GM12878 (cell line): ENCODE data around the gene DENR. TPM values are rescaled to one million over a fixed set of nuclear protein-coding genes. Genes with fewer than 3 reads are reported as not detected.

Experiments used
- ATAC-seq: fragments of 200-7000 bp; cut with Tn5 transposase; 3 replicates; pipeline ENCODE4 v1.9.1; 2020; ENCODE audit warnings: mild to moderate bottlenecking, moderate library complexity
- BruUV-seq: library from RNA; stranded (reverse); fragments of 400-500 nt; replicated peaks from 2 replicates; lab custom pipeline; 2021; lab: Mats Ljungman, UMichigan
- CTCF ChIA-PET: fragments of 300-600 bp; sonication (Branson Sonifier 250); formaldehyde crosslinking; extraction: SDS; loops from one replicate; lab custom pipeline; 2021; ENCODE audit warnings: inconsistent platforms; lab: Yijun Ruan, JAX
- POLR2A ChIA-PET: fragments of 350-600 bp; formaldehyde crosslinking; extraction: SDS; loops from one replicate; lab custom pipeline; 2021; ENCODE audit warnings: inconsistent platforms; lab: Charles Lee
- RAD21 ChIA-PET: fragments of 300-600 bp; sonication (Branson Sonifier 250); formaldehyde crosslinking; loops from one replicate; lab custom pipeline; 2023; ENCODE audit warnings: antibody characterized with exemption; ENCODE audit not compliant: unreplicated experiment; lab: Charles Lee
- SMC1A ChIA-PET: fragments of 300-600 bp; sonication (Branson Sonifier 250); formaldehyde crosslinking; loops from one replicate; lab custom pipeline; 2023; ENCODE audit not compliant: unreplicated experiment, uncharacterized antibody; lab: Charles Lee
- DNase-seq: peaks from one replicate; pipeline ENCODE4 v3.0.0-alpha.2; 2011; ENCODE audit warnings: low read depth, low spot score
- FAIRE-seq: peaks from 3 replicates; lab custom pipeline; 2011; peaks lifted over from hg19 to GRCh38; lab: Jason Lieb, UNC
- H2AFZ ChIP-seq: 2 replicates; pipeline ENCODE4 v1.6.0; 2011; ENCODE audit warnings: low read depth, low read length, control low read depth; ENCODE audit not compliant: control insufficient read depth
- H3K27ac ChIP-seq: 2 replicates; pipeline ENCODE4 v1.5.1; 2011; ENCODE audit warnings: control low read depth; ENCODE audit not compliant: control insufficient read depth, insufficient read depth
- H3K27me3 ChIP-seq, 2 experiments: replicated peaks in 1 of 2; 2 replicates each; pipeline versions ENCODE4 v1.6.0 to v1.6.1; 2011; ENCODE audit warnings: low read length in 1 of 2; ENCODE audit not compliant: control insufficient read depth in 2 of 2, insufficient read depth in 2 of 2
- H3K36me3 ChIP-seq, 2 experiments: 2 replicates each; pipeline ENCODE4 v1.5.1; 2011; ENCODE audit warnings: low read length in 1 of 2; ENCODE audit not compliant: control insufficient read depth in 2 of 2, insufficient read depth in 2 of 2
- H3K4me1 ChIP-seq: 2 replicates; pipeline ENCODE4 v1.6.1; 2011; ENCODE audit warnings: mild to moderate bottlenecking, low read length, moderate library complexity, mixed read lengths; ENCODE audit not compliant: control insufficient read depth, insufficient read depth
- H3K4me2 ChIP-seq: 2 replicates; pipeline ENCODE4 v1.6.0; 2011; ENCODE audit warnings: control low read depth; ENCODE audit not compliant: control insufficient read depth, insufficient read depth
- H3K4me3 ChIP-seq: fragments of 200-600 bp; sonication (generic); 2 replicates; pipeline ENCODE4 v1.5.1; 2016
- H3K79me2 ChIP-seq: 2 replicates; pipeline ENCODE4 v1.6.0; 2011; ENCODE audit warnings: low read length; ENCODE audit not compliant: control insufficient read depth, insufficient read depth
- H3K9ac ChIP-seq: 2 replicates; pipeline ENCODE4 v1.8.0; 2011; ENCODE audit warnings: low read length, control low read depth, mixed read lengths; ENCODE audit not compliant: control insufficient read depth, insufficient read depth
- H3K9me3 ChIP-seq: replicated peaks from 3 replicates; pipeline ENCODE4 v1.5.1; 2011; ENCODE audit warnings: mild to moderate bottlenecking, low read length; ENCODE audit not compliant: control insufficient read depth, insufficient read depth
- H4K20me1 ChIP-seq: 2 replicates; pipeline ENCODE4 v1.6.0; 2011; ENCODE audit not compliant: control insufficient read depth, insufficient read depth
- KDM1A ChIP-seq: fragments of 200-600 bp; sonication (generic); IDR thresholded peaks from 2 replicates; pipeline ENCODE4 v1.6.1; 2016; ENCODE audit warnings: borderline replicate concordance
- SMAD1 ChIP-seq: fragments of 450-650 bp; IDR thresholded peaks from 2 replicates; pipeline ENCODE4 v1.6.1; 2018; ENCODE audit warnings: mild to moderate bottlenecking, low read depth; ENCODE audit not compliant: partially characterized antibody
- SPI1 ChIP-seq: IDR thresholded peaks from 2 replicates; pipeline ENCODE4 v1.6.1; 2011; ENCODE audit warnings: low read depth, mild to moderate bottlenecking, low read length, moderate library complexity, borderline replicate concordance; ENCODE audit not compliant: insufficient read depth
- WGBS: methylation state at CpG from one replicate; pipeline ENCODE4 v1.1.6; 2016; ENCODE audit warnings: low lambda C conversion rate; ENCODE audit not compliant: insufficient replicate concordance, insufficient coverage; ENCODE audit errors: missing lambda C conversion rate; 5-methylcytosine and 5-hydroxymethylcytosine counted together
- in situ Hi-C: fragments of 300-500 bp; cut with MboI; formaldehyde crosslinking; loops from 9 replicates; pipeline ENCODE4 v1.14.3; 2018; ENCODE audit warnings: mixed read lengths
- intact Hi-C: fragments of 100-400 bp; cut with micrococcal nuclease; formaldehyde crosslinking; loops from one replicate; pipeline ENCODE4 v1.14.2; 2022; ENCODE audit not compliant: unreplicated experiment
- polyA plus RNA-seq, 11 experiments: library from polyadenylated mRNA; depleted of rRNA in 4 of 11; unstranded in 6 of 11; stranded (reverse) in 5 of 11; fragments of >200 nt; fragmentation: Nextera tagmentation in 4 of 11; fragmentation: Illumina TruSeq in 1 of 11; extraction: Ambion mirVana in 4 of 11; extraction: Trizol in 1 of 11; gene quantifications; 1 replicate in 1 of 11; 2 replicates in 10 of 11; pipeline versions ENCODE4 v1.2.1 to v1.2.3, GENCODE V29; 2011 to 2016; ENCODE audit warnings: inconsistent platforms in 2 of 11, missing spikeins in 2 of 11, low read depth in 1 of 11
- total RNA-seq, 4 experiments: library from RNA; depleted of rRNA in 3 of 4; stranded (reverse); fragments of >200 nt in 3 of 4; fragmentation: Illumina TruSeq in 1 of 4; extraction: Trizol in 1 of 4; gene quantifications; 2 replicates each; pipeline versions ENCODE4 v1.2.1 to v1.2.3, GENCODE V29; 2013 to 2021

Gene DENR
- total and polyA plus RNA-seq, 10 of the 15 experiments (the other 5 are each of a cell fraction or from before 2014, with no cell fraction given) = 29.4 to 97.7 (median 58.3) TPM

GRCh38 chr12:122743895-122744525 is 8.6 kb upstream of the DENR start:
- BruUV-seq = no TSS peak
- FAIRE-seq (no peak), ATAC-seq (no peak), DNase-seq (no peak)
- H3K9ac ChIP-seq = no peak overlapping the region
- no peaks in the 10 kb centered on the region for H3K27me3 ChIP-seq
- H3K36me3 ChIP-seq = no peaks in the 10 kb centered on the region
- H3K4me3 ChIP-seq = no peak overlapping the region
- ChIA-PET CTCF (no interaction called here), RAD21 (no interaction called here), POLR2A (interaction anchor here (0.6 kb wide), 1 partner anchor 22 kb away, joined by 3 read pairs; no protein-coding TSS in a partner anchor)
- H4K20me1 ChIP-seq = no peaks in the 10 kb centered on the region
- in situ Hi-C loops = no loop called here
- no peaks in the 10 kb centered on the region for H3K4me1 ChIP-seq
- TF ChIP-seq SPI1 (no peak), SMAD1 (no peak)
- TF ChIP-seq, all 136 proteins: peak for 0
- intact Hi-C loops = no loop called here
- H3K9me3 ChIP-seq = no peaks in the 10 kb centered on the region
- SMC1A ChIA-PET = interaction anchor here (0.6 kb wide), 1 partner anchor 11 kb away, joined by 3 read pairs; no protein-coding TSS in a partner anchor
- no peak overlapping the region for H2AFZ ChIP-seq
- WGBS = 82% methylated on average over 7 of the region's 7 CpGs
- H3K79me2 ChIP-seq = no peaks in the 10 kb centered on the region
- H3K27ac ChIP-seq = no peak overlapping the region
- H3K4me2 ChIP-seq = no peak overlapping the region

GRCh38 chr12:122747224-122748135 is 5.1 kb upstream of the DENR start:
- Histone ChIP-seq H3K27me3 (no peaks in the 10 kb centered on the region), H2AFZ (no peak overlapping the region), H3K9me3 (no peaks in the 10 kb centered on the region), H3K4me3 (no peak overlapping the region), H3K4me1 (no peaks in the 10 kb centered on the region; the same call in 1 of the 2 replicates), H4K20me1 (no peaks in the 10 kb centered on the region), H3K79me2 (no peaks in the 10 kb centered on the region), H3K9ac (no peak overlapping the region), H3K4me2 (no peak overlapping the region), H3K27ac (no peak overlapping the region), H3K36me3 (no peaks in the 10 kb centered on the region)
- no peak for FAIRE-seq
- no peak for DNase-seq
- intact Hi-C loops = no loop called here
- TF ChIP-seq SPI1 (peak; percentile 28; the same call in 1 of the 2 replicates), KDM1A (no peak)
- no TSS peak for BruUV-seq
- ChIA-PET RAD21 (no interaction called here), POLR2A (no interaction called here), CTCF (interaction anchor here (0.9 kb wide), 1 partner anchor 110 kb away, joined by 3 read pairs; no protein-coding TSS in a partner anchor), SMC1A (interaction anchor here (0.6 to 1.0 kb wide), 2 partner anchors 82 to 110 kb away, joined by 3 to 4 read pairs; no protein-coding TSS in a partner anchor)
- 66% methylated on average over 9 of the region's 9 CpGs for WGBS
- ATAC-seq = no peak
- in situ Hi-C loops = no loop called here
